RWPE1 (cell line): ENCODE measurements around the gene EGFL7.
A peak's percentile ranks its signal among the peaks of the same experiment; 100 is the strongest.

Experiments
- CTCF ChIA-PET: fragments of 350-600 bp; sonication (Branson Sonifier 250); formaldehyde crosslinking; extraction: SDS; loops from one replicate; lab custom pipeline; 2021; lab: Yijun Ruan, JAX
- POLR2A ChIA-PET: fragments of 400-600 bp; formaldehyde crosslinking; extraction: SDS; loops from one replicate; lab custom pipeline; 2020; ENCODE audit warnings: antibody characterized with exemption; ENCODE audit not compliant: low non-redundant PET; lab: Yijun Ruan, JAX
- DNase-seq: peaks from one replicate; pipeline ENCODE4 v3.0.0; 2012; ENCODE audit warnings: low spot score
- H3K27ac ChIP-seq: fragments of 450-650 bp; 2 replicates; pipeline ENCODE4 v1.5.1; 2017
- CTCF ChIP-seq: fragments of 450-650 bp; conservative IDR thresholded peaks from 2 replicates; pipeline ENCODE4 v1.5.1; 2017; ENCODE audit warnings: low read depth, mild to moderate bottlenecking

EGFL7 gene

GRCh38 chr9:136693135-136693489 lies 30.4 kb downstream of the EGFL7 start:
- CTCF ChIA-PET: interaction anchor here (0.9 to 2.8 kb wide), 7 partner anchors 8 to 145 kb away, joined by 3 to 28 read pairs (median 5); no protein-coding TSS in a partner anchor
- no peak for TF ChIP-seq CTCF
- POLR2A ChIA-PET: interaction anchor here (0.6 to 0.8 kb wide), 2 partner anchors 34 to 155 kb away, joined by 3 to 6 read pairs; no protein-coding TSS in a partner anchor
- H3K27ac ChIP-seq: peak overlapping the region; percentile 84
- no peak for DNase-seq

GRCh38 chr9:136693490-136694162 lies 30.9 kb downstream of the EGFL7 start:
- DNase-seq: peak; percentile 99
- POLR2A ChIA-PET: interaction anchor here (0.6 to 0.8 kb wide), 4 partner anchors 13 to 155 kb away, joined by 3 to 6 read pairs (median 4); no protein-coding TSS in a partner anchor
- TF ChIP-seq CTCF: no peak
- CTCF ChIA-PET: interaction anchor here (0.6 to 2.8 kb wide), 16 partner anchors 8 to 736 kb away, joined by 3 to 28 read pairs (median 3); no protein-coding TSS in a partner anchor
- H3K27ac ChIP-seq: peak overlapping the region; percentile 84

GRCh38 chr9:136694163-136694871 lies 31.6 kb downstream of the EGFL7 start:
- CTCF ChIA-PET: interaction anchor here (0.6 to 2.8 kb wide), 17 partner anchors 8 to 912 kb away, joined by 3 to 28 read pairs (median 4); no protein-coding TSS in a partner anchor
- peak; percentile 87 for DNase-seq
- TF ChIP-seq CTCF: peak; percentile 89
- POLR2A ChIA-PET: interaction anchor here (0.6 to 0.7 kb wide), 2 partner anchors 12 to 34 kb away, joined by 4 read pairs; no protein-coding TSS in a partner anchor
- peak overlapping the region; percentile 84 for H3K27ac ChIP-seq

- ChIA-PET CTCF (interaction anchor here (0.6 to 2.8 kb wide), 9 partner anchors 9 to 913 kb away, joined by 3 to 28 read pairs (median 5); no protein-coding TSS in a partner anchor), POLR2A (no interaction called here)
- TF ChIP-seq CTCF: no peak
- DNase-seq: no peak
- peak overlapping the region; percentile 84 for H3K27ac ChIP-seq
These were observed 32.1 kb downstream of the EGFL7 start for GRCh38 chr9:136694872-136695247.

- no peak for DNase-seq
- ChIA-PET POLR2A (interaction anchor here (0.6 kb wide), 1 partner anchor 970 kb away, joined by 3 read pairs; no protein-coding TSS in a partner anchor), CTCF (interaction anchor here (0.6 to 2.8 kb wide), 10 partner anchors 11 to 334 kb away, joined by 3 to 28 read pairs (median 4); partner anchors contain the start of gene LCN6)
- no peak for TF ChIP-seq CTCF
- H3K27ac ChIP-seq: peak overlapping the region; percentile 84
These were observed 32.7 kb downstream of the EGFL7 start for GRCh38 chr9:136695435-136695895.

GRCh38 chr9:136695955-136696354 lies 33.2 kb downstream of the EGFL7 start:
- H3K27ac ChIP-seq: peak overlapping the region; percentile 84
- CTCF ChIA-PET: interaction anchor here (0.6 to 2.8 kb wide), 6 partner anchors 18 to 334 kb away, joined by 3 to 22 read pairs (median 4); partner anchors contain the start of gene LCN6
- no peak for DNase-seq
- POLR2A ChIA-PET: interaction anchor here (0.6 kb wide), 1 partner anchor 969 kb away, joined by 3 read pairs; no protein-coding TSS in a partner anchor
- no peak for TF ChIP-seq CTCF
